CD4-positive, alpha-beta T cell treated with Interleukin-4 for 4 hours (primary cell): ENCODE results near the gene C19orf25.
"Not testable (repeated sequence)": the region's sequence is repeated elsewhere in the genome, so short reads cannot be mapped to it uniquely, and the experiment has no call there.

Experiments
- DNase-seq: peaks from one replicate; pipeline ENCODE4 v3.0.0-alpha.2; 2020

Gene C19orf25

DNA sequence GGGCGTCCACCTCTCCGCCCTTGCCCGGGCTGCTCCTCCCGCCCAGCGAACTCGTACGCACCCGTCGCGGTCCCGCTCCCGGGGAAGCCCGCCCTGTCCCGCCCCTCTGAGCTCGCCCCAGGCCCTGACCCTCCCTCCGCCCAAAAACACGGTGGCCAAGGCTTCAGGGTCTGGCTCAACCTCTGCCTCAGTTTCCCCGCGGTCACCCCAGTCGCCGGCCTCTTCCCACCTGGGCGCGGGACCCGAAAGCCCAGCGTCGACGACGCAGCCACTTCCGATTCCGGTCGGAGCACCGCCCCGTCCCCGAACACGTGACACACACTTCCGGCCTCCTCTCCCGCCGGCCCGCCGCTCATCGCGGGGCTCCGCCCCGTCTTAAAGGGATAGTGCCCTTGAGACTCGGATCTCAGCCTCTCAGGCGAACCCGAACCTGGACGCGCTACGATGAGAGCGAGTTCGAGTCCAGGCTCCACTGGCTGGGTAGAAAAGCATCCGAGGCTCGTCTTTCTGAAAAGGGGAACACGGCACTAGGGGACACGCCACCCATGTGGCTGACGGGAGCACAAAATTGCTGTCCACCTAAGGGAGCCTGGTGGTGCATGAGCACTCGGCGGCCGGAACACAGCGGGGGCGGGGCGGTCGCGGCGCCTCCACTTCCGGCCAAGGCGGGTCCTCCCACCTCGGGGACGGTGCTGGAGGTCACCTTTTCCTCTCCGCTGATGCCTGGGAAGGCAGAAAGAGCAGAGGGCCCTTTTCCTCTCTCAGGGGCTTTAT lies at the start of gene C19orf25:
C19orf25 (minus strand) TSS at position 282 of the 774 bp plus-strand sequence. CDS start 312 bp downstream, outside the sequence.
- peak; percentile 91 for DNase-seq

DNA sequence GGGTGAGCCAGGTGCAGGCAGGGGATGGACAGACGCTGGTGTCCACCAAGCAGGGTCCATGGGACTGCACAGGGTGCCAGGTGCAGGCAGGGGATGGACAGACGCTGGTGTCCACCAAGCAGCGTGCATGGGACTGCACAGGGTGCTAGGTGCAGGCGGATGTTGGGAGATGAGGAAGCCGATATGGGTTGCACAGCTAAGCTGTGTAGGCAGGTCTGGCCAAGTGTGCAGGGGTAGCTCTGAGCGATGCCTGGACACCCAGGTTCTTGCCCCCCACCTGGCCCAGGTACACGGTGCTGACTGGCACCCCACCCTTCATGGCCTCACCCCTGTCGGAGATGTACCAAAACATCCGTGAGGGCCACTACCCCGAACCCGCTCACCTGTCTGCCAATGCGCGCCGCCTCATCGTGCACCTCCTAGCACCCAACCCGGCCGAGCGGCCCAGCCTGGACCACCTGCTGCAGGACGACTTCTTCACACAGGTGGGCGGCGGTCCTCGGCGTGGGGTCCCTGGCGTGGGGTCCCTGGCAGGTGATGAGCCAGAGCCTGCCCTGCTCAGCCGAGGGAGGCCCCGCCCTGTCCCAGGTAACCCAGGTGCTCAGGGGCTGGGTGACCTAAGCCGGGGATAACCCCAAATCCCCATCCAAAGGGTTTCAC lies 48.8 kb upstream of the C19orf25 start:
- no peak for DNase-seq

DNA sequence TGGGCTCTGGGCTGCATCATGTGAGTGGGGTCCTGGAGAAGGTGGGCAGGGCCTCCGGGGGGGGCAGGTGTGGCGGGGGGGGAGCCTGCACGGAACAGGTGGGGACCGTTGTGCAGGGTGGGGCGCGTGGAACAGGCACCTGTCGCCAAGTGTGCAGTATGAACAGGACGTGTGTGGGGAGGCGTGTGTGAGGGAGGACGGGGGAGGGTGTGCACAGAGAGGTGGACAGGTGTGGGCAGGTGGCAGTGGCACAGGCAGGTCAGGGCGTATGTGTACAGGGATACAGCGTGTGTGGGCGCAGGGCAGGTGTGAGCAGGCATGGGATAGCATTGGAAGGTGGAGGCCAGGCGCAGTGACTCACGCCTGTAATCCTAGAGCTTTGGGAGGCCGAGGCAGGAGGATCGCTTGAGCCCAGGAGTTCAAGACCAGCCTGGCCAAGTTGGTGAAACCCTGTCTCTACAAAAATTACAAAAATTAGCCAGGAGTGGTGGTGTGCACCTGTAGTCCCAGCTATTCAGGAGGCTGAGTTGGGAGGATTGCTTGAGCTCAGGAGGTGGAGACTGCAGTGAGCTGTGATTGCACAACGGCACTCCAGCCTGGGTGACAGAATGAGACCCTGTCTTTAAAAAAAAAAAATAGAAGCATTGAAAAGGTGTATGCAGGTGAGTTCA lies 48.1 kb upstream of the C19orf25 start:
- DNase-seq: no peak

DNA sequence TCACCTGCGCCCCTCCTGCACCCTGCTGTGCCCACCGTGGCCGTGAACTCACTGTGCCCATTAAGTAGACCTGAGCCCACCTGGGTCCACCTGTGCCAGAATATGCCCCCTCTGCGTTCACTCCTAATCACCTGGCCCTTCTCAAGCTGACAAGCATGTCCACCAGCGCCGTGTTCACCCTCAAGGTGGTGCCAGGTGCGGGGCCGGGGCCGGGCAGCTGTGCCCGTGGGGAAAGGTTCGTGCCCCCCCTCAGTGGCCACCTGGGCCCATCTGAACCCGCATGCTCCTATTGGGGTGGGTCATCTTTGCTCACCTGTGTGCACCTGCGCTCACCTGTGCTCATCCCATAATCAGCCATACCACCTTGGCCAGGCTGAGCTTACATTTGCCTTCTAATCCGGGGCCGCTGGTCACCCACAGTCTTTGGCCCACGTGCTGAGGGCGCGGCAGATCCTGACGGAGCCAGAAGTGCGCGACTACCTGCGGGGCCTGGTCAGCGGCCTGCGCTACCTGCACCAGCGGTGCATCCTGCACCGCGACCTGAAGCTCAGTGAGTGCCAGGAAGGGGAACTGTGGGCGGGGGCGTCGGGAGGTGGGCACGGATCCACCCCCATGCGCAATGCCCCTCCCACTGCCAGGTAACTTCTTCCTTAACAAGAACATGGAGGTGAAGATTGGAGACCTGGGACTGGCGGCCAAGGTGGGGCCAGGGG lies 47.2 kb upstream of the C19orf25 start:
- no peak for DNase-seq

DNA sequence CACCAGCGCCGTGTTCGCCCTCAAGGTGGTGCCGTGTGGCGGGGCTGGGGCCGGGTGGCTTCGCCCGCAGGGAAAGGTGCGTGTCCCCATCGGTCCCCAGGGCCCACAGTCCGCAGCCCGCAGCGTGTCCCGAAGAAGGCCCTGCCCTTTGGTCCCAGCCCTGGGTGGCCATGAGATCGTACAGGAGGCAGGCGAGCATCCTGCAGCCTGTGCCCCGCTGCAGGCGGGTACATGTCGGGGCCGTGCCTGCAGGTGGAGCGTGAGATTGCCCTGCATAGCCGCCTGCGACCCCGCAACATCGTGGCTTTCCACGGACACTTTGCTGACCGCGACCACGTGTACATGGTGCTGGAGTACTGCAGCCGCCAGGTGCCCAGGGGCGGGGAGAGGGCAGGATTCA lies 46.3 kb upstream of the C19orf25 start:
- DNase-seq: no peak

DNA sequence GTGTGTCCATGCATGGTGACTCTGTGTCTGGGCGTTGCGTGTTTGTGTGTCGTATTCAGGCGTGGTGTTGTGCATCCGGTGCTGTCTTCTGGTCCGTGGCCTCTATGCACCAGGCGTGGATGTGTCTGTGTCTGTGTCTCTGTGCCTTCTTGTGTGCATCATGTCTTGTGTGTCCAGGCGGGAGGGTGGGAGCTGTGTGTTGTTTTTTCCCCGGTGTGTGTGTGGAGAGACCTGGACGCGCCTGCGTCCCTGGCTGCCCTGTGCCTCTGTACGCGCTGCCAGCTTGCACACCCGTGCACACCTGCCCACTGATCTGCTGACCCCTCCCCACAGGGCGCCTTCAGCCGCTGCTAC lies 45.9 kb upstream of the C19orf25 start:
- no peak for DNase-seq

DNA sequence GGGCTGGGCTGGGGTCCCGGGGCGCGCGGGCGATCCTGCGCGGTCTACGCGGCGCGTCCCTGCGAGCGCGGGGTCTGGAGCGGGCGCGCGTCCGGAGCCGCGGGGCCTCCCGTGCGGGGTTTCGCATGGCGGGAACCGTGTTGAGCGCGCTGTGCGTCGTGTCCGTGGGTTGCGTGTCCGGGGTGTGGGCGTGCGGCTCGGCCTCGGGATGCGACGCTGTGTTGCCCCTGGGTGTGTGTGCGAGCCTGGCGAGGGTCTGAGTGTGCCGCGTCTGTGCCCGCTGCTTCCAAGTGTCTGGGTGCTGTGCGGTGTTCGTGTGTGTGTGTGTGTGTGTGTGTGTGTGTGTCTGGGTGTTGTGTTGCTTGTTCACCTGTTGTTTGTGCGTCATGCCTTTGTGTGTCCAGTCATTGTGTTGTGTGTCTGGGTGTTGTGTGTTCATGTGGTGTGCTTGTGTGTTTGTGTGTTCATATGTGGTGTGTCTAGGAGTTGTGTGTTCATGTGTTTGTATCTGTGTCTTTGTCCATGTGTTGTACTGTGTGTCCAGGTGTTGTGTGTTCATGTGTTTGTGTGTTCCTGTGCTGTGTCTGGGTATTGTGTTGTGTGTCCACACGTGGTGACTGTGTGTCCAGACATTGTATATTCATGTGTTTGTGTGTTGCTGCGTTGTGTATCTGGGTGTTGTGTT lies 45.4 kb upstream of the C19orf25 start:
- no peak for DNase-seq

DNA sequence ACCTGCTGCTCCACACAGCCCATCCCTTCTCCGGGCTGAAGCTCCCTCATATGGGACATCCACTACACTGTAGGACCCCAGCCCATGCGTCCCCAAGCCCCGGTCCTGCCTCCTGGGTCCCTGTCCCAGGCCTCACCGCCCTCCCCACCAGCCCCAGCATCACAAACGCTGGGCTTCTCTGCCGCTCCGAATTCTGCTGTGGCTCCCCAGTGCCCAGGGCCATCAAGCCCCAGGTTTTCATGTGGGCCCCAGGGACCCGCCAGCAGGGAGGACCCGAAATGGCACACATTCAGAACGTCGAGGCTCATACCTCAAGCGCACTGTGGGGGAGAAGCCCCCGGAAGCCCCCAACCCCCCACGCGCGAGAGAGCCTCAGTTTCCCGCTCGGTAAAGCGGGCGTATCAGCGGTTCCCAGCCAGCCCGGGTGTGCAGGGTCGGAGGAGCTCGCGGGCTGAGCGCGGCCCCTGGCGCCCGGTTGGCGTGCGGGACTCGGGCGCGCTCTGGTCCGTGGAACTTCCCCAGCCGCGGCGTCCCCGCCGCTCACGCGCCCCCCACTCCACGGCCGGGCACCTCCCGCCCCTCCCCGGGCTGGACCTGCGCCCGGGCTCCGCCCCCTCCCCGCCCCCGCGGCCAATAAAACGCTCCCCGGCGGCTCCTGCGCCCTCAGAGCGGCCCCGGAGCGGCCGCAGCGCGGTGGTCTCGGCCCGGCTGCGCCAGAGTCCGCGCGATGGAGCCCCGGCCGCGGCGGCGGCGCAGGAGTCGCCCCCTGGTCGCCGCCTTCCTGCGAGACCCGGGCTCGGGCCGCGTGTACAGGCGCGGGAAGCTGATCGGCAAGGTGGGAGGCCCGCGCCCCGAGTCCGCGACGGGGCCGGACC lies 44.6 kb upstream of the C19orf25 start, which contains the start of gene PLK5:
PLK5 (plus strand) TSS at position 666 of the 875 bp plus-strand sequence. CDS start 2,920 bp downstream, outside the sequence.
- no peak for DNase-seq

DNA sequence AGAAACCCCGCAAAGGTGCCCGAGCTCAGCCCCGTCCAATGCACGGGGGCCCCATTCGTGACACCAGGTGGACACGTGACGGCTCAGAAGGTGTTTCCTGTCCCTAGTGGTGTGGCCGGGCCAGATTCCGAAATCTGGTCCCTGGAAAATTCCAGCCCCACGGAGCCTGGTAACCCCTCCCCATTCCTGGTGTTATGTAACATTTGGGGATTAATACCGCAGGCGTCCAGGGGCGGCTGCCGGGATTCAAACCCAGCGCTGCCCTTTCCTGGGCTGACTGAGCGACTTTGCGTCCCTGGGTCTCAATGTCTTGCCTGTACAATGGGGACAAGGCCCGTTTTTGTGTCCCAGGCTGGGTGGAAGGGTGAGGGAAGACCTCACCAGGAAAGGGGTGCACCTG lies 43.8 kb upstream of the C19orf25 start:
- no peak for DNase-seq

DNA sequence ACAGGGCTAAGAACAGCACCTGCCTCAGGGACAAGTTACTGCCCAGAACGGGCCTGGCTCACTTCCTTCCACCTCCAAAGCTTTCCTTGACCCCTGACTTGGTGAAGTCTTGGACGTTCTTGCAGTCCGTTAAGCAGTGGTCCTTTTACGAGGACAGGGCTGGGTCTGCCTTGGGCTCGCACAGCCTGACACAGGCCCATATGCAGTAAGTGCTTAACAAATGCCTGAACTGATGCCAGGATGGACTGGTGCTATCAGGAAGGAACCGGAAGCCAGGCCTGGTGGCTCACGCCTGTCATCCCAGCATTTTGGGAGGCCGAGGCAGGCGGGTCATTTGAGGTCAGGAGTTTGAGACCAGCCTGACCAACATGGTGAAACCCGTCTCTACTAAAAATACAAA lies 43.0 kb upstream of the C19orf25 start:
- DNase-seq: no peak

DNA sequence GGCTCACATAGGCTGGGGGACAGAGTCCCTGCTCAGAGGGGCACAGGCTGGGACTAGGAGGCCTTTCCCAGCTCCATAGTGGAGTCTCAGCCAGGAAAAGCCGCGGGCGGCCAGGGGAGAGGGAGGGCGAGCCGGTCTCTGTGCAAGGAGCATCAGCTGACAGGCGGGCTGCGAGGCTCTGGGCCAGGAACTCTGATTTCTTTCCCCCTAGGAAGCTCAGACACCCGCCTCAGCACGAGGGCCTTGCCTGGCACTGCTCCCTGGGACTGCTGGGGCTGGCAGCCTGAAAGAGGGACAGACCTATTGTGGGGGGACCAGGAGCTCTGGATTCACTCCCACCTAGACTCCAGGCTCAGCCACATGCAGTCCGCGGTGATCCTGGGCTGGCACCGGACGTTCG lies 42.6 kb upstream of the C19orf25 start:
- no peak for DNase-seq

DNA sequence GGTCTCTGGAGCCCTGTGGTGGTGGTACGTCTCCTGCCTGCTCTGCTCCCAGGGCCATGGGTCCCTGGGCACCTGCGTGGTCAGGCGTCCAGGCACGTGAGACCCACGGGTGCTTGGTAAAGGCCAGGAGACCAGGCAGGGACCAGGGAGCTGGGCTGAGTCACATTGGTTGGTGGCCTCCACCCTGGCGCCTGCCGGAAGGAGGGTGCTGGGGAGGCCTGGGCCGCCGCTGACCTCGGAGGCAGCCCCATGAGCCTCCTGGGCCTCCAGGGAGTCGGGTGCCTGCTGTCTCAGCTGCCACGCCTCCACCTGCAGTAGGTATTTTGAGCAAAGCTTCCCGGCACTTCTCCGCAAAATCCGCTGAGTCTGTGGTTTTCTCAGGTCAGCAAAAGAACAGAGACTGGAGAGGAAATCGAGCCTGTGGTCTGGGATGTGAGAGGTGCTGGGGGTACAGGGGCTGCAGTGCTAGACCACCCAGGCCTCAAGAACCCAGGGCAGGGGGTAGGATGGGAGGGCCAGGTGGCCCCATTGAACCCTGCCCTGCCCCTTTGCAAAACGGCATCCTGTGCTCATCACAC lies 41.3 kb upstream of the C19orf25 start:
- DNase-seq: no peak

DNA sequence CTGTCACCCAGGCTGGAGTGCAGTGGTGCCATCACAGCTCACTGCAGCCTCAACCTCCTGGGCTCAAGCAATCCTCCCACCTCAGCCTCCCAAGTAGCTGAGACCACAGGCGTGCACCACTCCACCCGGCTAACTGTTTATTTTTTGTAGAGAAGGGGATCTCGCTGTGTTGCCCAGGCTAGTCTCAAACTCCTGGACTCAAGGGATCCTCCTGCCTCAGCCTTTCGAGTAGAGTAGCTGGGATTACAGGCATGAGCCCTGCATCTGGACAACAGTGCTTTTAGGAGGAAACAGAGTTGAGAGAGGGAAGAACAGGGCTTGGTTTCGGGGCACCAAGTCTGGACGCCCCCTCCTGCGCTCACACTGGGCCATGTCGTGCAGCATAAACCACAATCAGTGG lies 40.8 kb upstream of the C19orf25 start:
- DNase-seq: not testable (repeated sequence)

DNA sequence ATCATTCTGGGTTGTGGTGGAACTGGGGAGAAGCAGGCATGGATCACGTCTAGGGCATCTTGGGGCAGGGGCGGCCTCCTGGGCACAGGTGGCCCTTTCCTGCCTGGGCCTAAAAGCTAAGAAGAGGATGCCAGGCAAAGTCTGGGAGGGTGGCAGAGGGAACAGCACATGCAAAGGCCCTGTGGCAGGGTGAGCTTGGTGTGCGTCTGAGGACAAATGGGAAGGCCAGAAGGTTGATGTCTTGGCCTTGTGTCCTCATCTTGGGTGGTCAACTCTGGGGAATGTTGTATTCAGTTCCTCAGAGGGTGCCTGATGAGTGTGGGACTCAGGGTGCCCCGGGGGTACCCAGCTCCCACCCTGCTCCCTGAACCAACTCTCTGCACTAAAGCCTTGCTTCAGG lies 39.5 kb upstream of the C19orf25 start:
- DNase-seq: no peak

DNA sequence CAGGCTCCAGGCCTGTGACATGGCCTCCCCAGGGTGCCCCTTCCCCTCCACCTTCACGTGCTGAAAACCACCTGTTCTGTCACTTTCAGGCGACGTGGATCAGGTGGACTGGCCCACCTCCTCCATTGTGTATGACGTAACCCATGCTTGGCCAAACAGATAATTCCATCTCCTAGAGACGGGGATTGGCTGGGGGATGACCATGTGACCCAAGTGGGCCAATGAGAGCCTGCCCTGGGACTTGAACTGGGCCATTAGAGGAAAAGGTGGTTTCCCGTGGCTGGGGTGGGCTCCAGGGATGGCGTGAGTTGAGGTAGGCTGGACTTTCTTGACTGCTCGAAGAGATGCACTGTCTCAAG lies 37.4 kb upstream of the C19orf25 start:
- DNase-seq: no peak

DNA sequence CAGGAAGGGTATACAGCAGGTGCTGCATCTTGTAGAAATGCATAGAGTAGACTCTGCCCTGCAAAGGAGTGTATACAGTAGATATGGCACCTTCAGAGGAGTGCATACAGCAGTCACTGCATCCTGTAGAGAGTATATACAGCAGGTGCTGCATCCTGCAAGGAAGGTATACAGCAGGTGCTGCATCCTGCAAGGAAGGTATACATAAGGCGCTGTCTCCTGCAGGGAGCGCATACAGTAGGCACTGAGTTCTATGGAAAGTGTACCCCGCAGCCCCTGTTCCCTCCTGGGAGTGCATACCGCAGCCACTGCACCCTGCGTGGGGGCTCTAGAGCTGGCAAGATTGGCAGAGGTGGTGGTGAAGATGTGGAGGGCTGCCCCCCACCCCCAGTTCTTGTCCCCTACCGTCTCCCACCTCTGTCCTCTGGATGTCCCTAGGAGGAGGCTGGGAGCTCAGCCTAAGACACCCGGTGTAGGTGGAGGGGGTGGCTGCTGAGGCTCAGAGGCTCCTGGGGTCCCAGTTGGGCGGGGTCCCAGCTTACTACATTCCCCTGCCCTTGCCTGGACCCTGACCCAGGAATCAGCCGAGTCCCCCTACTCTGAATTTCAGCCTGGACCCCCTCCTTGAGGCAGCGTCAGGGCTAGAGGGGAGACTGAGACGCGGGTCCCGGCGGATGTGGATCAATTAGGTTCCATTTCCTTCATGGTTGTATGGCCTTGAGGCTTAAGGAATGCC lies 36.1 kb upstream of the C19orf25 start:
- no peak for DNase-seq

DNA sequence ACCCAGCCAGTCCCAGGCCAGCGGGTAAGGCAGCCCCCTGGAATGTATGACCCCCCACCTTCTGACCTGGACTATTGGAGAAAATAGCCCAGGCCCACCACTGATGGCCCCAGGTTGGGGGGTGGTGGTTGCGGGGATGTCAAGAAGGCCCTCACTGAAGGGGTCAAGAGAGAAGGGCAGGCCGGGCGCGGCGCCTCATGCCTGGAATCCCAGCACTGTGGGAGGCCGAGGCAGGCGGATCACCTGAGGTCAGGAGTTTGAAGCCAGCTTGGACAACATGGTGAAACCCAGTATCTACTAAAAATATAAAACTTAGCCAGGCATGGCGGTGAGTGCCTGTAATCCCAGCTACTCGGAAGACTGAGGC lies 35.3 kb upstream of the C19orf25 start:
- no peak for DNase-seq

DNA sequence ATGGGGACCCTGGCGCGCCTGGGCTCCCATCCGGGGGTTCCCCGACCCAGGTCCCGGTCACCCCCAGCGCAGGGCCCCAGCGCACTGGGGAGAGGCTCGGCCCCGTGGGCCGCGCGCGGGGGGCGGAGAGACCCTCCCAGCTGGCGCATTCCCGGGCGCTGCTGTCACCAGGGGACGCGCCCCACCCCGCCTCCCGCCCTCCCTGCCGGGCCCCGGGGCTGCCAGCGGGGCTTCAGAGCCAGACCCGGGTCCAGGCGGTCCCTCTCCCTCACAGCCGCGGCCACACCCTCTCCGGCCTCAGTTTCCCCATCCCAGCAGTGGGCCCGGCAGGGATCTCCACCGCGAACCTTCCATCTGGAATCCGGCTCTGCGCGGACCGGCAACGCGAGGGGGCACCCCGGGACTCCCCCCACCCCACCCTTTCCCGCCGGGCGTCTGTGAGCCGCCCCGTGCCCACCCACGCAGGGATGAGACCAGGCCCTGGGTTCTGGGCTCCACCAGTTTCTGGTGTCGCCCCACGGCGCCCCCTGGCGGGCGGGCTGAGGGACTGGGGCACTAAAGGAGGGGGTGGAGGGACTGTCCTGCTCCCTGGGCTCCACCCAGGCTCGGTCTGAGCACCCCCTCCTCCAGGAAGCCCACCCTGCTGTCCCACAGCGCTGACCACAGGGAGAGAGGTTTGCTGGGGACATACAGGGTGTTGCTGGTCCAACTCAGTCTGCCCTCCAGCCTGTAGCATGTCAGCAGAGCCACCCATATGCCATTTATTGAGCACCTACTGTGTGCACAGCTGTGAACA lies 34.7 kb upstream of the C19orf25 start:
- DNase-seq: peak; percentile 52

DNA sequence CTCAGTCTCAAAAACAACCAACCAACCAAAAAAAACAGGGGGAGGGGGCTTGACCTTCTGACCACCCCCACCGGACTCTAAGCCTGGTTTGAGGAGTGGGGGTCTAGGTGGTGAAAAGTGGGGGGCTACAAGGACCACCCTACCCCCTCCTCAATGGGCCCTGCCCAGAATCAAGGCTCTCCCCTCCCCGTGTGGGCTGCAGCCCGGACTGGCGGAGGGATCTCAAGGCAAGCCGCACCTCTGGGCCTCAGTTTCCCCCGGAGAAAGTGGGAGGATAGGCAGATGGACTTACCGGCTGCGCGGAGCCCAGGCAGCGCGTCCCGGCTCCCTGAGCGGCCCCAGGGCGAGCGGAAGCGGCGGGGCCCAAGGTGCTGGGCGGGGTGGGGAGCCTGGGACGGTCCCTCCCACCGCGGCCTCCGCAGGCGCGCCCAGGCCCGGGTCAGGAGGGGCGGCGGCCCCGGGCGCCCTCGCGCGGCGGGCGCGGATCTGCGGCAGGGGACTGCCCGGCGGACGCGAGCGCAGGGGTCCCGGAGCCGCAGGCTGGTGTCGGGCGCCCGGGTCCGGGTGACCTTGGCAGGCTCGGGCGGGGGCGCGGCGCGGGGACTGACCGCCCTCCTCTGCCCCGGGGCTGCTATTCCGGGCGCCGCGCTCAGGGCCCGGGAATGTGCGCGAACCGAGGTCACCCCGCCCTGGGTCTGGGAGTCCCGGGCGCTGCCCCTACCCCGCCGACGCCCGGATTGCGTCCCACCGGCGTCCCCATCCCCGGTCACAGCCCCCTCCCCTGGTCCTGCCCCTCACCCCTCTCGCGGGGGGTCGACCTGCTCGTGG lies 33.9 kb upstream of the C19orf25 start, which contains the start of gene ADAMTSL5:
ADAMTSL5 (minus strand) TSS at position 349 of the 828 bp plus-strand sequence. CDS start 2,076 bp downstream, outside the sequence.
- peak; percentile 37 for DNase-seq
